ENCODE measurements around the gene KIF16B.

Gene KIF16B

GRCh38 chr20:16609066-16609465, 35.8 kb upstream of the KIF16B start:
- no peak for ATAC-seq
- TF ChIP-seq ZFP3 (CRISPR knock-in tag; IDR thresholded peaks at IDR 0.05) (no peak), ARNTL (CRISPR knock-in tag; IDR thresholded peaks at IDR 0.05; ENCODE audit: borderline replicate concordance, low read depth) (no peak), CREB5 (CRISPR knock-in tag; IDR thresholded peaks at IDR 0.05; ENCODE audit: low read depth) (no peak), TCF4 (CRISPR knock-in tag; IDR thresholded peaks at IDR 0.05; ENCODE audit: borderline replicate concordance) (no peak), OSR1 (CRISPR knock-in tag; IDR thresholded peaks at IDR 0.05) (no peak), ZNF8 (CRISPR knock-in tag; IDR thresholded peaks at IDR 0.05) (no peak), TSHZ2 (CRISPR knock-in tag; IDR thresholded peaks at IDR 0.05) (no peak), ZNF70 (CRISPR knock-in tag; IDR thresholded peaks at IDR 0.05) (no peak), RARB (CRISPR knock-in tag; IDR thresholded peaks at IDR 0.05) (no peak), PATZ1 (CRISPR knock-in tag; IDR thresholded peaks at IDR 0.05; ENCODE audit: borderline replicate concordance) (no peak), BACH2 (CRISPR knock-in tag; IDR thresholded peaks at IDR 0.05; ENCODE audit: borderline replicate concordance) (no peak)

- no peak for ATAC-seq
- TF ChIP-seq TSHZ2 (CRISPR knock-in tag; IDR thresholded peaks at IDR 0.05) (no peak), ZNF8 (CRISPR knock-in tag; IDR thresholded peaks at IDR 0.05) (no peak), SNAI2 (CRISPR knock-in tag; IDR thresholded peaks at IDR 0.05) (no peak), PATZ1 (CRISPR knock-in tag; IDR thresholded peaks at IDR 0.05; ENCODE audit: borderline replicate concordance) (no peak), ZC3H10 (CRISPR knock-in tag; IDR thresholded peaks at IDR 0.05) (no peak), OSR1 (CRISPR knock-in tag; IDR thresholded peaks at IDR 0.05) (no peak), ESRRG (CRISPR knock-in tag; IDR thresholded peaks at IDR 0.05) (no peak)
- TF ChIP-seq, protein P1, sequence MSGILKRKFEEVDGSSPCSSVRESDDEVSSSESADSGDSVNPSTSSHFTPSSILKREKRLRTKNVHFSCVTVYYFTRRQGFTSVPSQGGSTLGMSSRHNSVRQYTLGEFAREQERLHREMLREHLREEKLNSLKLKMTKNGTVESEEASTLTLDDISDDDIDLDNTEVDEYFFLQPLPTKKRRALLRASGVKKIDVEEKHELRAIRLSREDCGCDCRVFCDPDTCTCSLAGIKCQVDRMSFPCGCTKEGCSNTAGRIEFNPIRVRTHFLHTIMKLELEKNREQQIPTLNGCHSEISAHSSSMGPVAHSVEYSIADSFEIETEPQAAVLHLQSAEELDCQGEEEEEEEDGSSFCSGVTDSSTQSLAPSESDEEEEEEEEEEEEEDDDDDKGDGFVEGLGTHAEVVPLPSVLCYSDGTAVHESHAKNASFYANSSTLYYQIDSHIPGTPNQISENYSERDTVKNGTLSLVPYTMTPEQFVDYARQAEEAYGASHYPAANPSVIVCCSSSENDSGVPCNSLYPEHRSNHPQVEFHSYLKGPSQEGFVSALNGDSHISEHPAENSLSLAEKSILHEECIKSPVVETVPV (CRISPR knock-in tag; IDR thresholded peaks at IDR 0.05): no peak
- TF ChIP-seq, protein P2, sequence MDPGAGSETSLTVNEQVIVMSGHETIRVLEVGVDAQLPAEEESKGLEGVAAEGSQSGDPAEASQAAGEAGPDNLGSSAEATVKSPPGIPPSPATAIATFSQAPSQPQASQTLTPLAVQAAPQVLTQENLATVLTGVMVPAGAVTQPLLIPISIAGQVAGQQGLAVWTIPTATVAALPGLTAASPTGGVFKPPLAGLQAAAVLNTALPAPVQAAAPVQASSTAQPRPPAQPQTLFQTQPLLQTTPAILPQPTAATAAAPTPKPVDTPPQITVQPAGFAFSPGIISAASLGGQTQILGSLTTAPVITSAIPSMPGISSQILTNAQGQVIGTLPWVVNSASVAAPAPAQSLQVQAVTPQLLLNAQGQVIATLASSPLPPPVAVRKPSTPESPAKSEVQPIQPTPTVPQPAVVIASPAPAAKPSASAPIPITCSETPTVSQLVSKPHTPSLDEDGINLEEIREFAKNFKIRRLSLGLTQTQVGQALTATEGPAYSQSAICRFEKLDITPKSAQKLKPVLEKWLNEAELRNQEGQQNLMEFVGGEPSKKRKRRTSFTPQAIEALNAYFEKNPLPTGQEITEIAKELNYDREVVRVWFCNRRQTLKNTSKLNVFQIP (CRISPR knock-in tag; IDR thresholded peaks at IDR 0.05; ENCODE audit: borderline replicate concordance, low read depth): no peak
Measured at GRCh38 chr20:16608277-16608650, 35.0 kb upstream of the KIF16B start.

Data from SK-N-SH treated with all-trans-retinoic acid at 6 μM for 48 hours (cell line).